ENCODE measurements around the gene HPS6. TPM values are rescaled to one million over a fixed set of nuclear protein-coding genes. Genes with fewer than 3 reads are reported as not detected.

The HPS6 gene
- total RNA-seq, 1 experiment from 2014 or later = 19.5 TPM

DNA sequence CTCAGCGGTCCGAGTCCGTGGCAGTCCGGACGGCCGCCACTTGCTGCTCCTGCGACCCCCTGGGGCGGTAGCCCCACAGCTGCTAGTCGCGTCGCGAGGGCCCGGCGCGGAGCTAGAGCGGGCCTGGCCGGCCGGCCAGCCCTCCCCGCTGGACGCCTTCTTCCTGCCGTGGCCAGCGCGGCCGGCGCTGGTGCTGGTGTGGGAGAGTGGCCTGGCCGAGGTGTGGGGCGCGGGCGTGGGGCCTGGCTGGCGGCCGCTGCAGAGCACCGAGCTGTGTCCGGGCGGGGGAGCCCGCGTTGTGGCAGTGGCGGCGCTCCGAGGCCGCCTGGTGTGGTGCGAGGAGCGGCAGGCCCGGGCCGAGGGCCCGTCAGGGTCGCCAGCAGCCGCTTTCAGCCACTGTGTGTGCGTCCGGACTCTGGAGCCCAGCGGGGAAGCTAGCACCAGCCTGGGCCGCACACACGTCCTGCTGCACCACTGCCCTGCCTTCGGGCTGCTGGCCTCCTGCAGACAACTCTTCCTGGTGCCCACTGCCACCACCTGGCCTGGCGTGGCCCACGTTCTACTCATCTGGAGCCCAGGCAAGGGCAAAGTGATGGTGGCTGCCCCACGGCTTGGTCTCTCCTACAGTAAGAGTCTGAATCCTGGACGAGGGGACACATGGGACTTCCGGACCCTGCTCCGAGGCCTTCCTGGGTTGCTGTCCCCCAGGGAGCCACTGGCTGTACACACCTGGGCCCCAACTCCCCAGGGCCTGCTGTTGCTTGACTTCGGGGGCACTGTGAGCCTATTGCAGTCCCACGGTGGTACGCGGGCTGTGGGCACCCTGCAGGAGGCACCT, 631 bp downstream of the HPS6 start:
- H3K4me1 ChIP-seq = peaks cover 9% of the 10 kb centered on the region
- H3K36me3 ChIP-seq (ENCODE audit: control insufficient read depth, insufficient read depth, low read length) = peaks cover 1% of the 10 kb centered on the region; the same call in 1 of the 2 replicates
- no peaks in the 10 kb centered on the region for H3K9me3 ChIP-seq
- Mint-ChIP-seq H3K4me1 (ENCODE audit: low read depth, unreplicated experiment) (peaks cover 13% of the 10 kb centered on the region), H3K27me3 (ENCODE audit: insufficient read depth, unreplicated experiment) (no peaks in the 10 kb centered on the region), H3K27ac (ENCODE audit: unreplicated experiment) (peak overlapping the region; percentile 86), H3K36me3 (ENCODE audit: insufficient read depth, unreplicated experiment) (no peaks in the 10 kb centered on the region), H3K9me3 (ENCODE audit: unreplicated experiment) (no peaks in the 10 kb centered on the region), H3K4me3 (ENCODE audit: unreplicated experiment) (peak overlapping the region; percentile 89)
- ChIA-PET CTCF (interaction anchor here (0.5 kb wide), 1 partner anchor 150 kb away, joined by 3 read pairs; no protein-coding TSS in a partner anchor), POLR2A (interaction anchor here (0.6 to 0.9 kb wide), 3 partner anchors 247 to 1362 kb away, joined by 3 to 6 read pairs (median 4); no protein-coding TSS in a partner anchor)
- no TSS peak for BruUV-seq (replicated peaks)
- TF ChIP-seq, protein P1, sequence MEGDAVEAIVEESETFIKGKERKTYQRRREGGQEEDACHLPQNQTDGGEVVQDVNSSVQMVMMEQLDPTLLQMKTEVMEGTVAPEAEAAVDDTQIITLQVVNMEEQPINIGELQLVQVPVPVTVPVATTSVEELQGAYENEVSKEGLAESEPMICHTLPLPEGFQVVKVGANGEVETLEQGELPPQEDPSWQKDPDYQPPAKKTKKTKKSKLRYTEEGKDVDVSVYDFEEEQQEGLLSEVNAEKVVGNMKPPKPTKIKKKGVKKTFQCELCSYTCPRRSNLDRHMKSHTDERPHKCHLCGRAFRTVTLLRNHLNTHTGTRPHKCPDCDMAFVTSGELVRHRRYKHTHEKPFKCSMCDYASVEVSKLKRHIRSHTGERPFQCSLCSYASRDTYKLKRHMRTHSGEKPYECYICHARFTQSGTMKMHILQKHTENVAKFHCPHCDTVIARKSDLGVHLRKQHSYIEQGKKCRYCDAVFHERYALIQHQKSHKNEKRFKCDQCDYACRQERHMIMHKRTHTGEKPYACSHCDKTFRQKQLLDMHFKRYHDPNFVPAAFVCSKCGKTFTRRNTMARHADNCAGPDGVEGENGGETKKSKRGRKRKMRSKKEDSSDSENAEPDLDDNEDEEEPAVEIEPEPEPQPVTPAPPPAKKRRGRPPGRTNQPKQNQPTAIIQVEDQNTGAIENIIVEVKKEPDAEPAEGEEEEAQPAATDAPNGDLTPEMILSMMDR (IDR thresholded peaks at IDR 0.05; ENCODE audit: insufficient read depth in 1 of 2, low read depth in 1 of 2, low read length in 1 of 2, severe bottlenecking in 1 of 2, unreplicated experiment in 1 of 2) = no peak
- peak overlapping the region; percentile 90 for H3K4me3 ChIP-seq (ENCODE audit: low read depth, low read length)
- intact Hi-C loops (cut with micrococcal nuclease; ENCODE audit: unreplicated experiment) = loop anchor here (1.0 to 5.0 kb wide), 2 partner anchors 9 to 67 kb away; partner anchors contain the start of genes ARMH3 and PPRC1
- H3K27me3 ChIP-seq (replicated peaks; ENCODE audit: control insufficient read depth, insufficient read depth, low read length) = no peaks in the 10 kb centered on the region
- DNase-seq = peak in 1 of 2 experiments; percentile 59

DNA sequence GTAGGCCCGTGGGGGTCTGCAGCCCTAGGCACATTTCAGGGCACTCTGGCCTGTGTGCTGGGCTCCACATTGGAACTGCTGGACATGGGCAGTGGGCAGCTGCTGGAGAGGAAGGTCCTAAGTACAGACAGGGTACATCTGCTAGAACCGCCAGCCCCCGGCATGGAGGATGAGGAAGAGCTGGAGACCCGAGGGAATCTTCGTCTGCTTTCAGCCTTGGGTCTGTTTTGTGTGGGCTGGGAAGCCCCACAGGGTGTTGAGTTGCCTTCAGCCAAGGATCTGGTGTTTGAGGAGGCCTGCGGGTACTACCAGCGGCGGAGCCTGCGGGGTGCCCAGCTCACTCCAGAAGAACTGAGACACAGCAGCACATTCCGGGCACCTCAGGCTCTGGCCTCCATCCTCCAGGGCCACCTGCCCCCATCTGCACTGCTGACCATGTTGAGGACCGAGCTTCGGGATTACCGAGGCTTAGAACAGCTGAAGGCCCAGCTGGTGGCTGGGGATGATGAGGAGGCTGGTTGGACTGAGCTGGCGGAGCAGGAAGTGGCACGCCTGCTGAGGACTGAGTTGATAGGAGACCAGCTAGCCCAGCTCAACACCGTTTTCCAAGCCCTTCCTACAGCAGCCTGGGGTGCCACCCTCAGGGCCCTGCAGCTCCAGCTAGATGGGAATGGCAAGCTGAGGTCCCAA, 1.4 kb downstream of the HPS6 start:
- H3K4me1 ChIP-seq = peaks cover 9% of the 10 kb centered on the region
- CTCF ChIA-PET = interaction anchor here (1.2 kb wide), 1 partner anchor 125 kb away, joined by 4 read pairs; no protein-coding TSS in a partner anchor
- BruUV-seq (replicated peaks) = no TSS peak
- no peaks in the 10 kb centered on the region for H3K9me3 ChIP-seq
- H3K36me3 ChIP-seq (ENCODE audit: control insufficient read depth, insufficient read depth, low read length) = peaks cover 1% of the 10 kb centered on the region; the same call in 1 of the 2 replicates
- H3K27me3 Mint-ChIP-seq (ENCODE audit: insufficient read depth, unreplicated experiment) = no peaks in the 10 kb centered on the region
- no peak for DNase-seq
- peak overlapping the region; percentile 86 for H3K27ac Mint-ChIP-seq (ENCODE audit: unreplicated experiment)
- POLR2A ChIA-PET = interaction anchor here (0.9 kb wide), 1 partner anchor 247 kb away, joined by 4 read pairs; no protein-coding TSS in a partner anchor
- H3K4me1 Mint-ChIP-seq (ENCODE audit: low read depth, unreplicated experiment) = peaks cover 13% of the 10 kb centered on the region
- peak overlapping the region; percentile 89 for H3K4me3 Mint-ChIP-seq (ENCODE audit: unreplicated experiment)
- no peaks in the 10 kb centered on the region for H3K9me3 Mint-ChIP-seq (ENCODE audit: unreplicated experiment)
- peak overlapping the region; percentile 90 for H3K4me3 ChIP-seq (ENCODE audit: low read depth, low read length)
- H3K36me3 Mint-ChIP-seq (ENCODE audit: insufficient read depth, unreplicated experiment) = no peaks in the 10 kb centered on the region
- intact Hi-C loops (cut with micrococcal nuclease; ENCODE audit: unreplicated experiment) = loop anchor here (5.0 kb wide), 1 partner anchor 66 kb away; the partner anchor contains the start of gene PPRC1
- H3K27me3 ChIP-seq (replicated peaks; ENCODE audit: control insufficient read depth, insufficient read depth, low read length) = no peaks in the 10 kb centered on the region
- TF ChIP-seq, protein P1 (IDR thresholded peaks at IDR 0.05; ENCODE audit: insufficient read depth in 1 of 2, low read depth in 1 of 2, low read length in 1 of 2, severe bottlenecking in 1 of 2, unreplicated experiment in 1 of 2) = no peak

Measured in Caco-2 (cell line).